ENCODE results near the gene RECK.
A peak's percentile ranks its signal among the peaks of the same experiment; 100 is the strongest.

RECK gene

DNA sequence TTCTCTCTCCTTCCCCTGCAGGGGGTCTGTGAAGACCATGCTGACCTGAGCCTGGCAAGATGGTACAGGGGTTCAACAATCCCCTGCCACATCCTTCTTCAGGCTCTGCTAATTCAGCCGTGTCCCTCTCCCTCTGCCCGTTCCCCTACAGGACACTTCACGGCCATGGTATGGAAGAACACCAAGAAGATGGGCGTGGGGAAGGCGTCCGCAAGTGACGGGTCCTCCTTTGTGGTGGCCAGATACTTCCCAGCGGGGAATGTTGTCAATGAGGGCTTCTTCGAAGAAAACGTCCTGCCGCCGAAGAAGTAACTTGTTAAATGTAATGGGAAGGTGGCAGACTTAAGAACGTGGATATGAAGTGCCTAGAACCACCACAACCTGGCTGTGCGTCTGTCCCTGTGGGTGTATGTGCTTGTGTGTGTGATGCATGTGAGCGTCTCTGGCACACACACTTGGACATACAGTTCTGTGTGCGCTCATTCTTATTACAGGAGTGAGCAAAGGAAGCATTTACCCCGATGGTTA lies 125.6 kb downstream of the RECK start:
- no peak for DNase-seq

DNA sequence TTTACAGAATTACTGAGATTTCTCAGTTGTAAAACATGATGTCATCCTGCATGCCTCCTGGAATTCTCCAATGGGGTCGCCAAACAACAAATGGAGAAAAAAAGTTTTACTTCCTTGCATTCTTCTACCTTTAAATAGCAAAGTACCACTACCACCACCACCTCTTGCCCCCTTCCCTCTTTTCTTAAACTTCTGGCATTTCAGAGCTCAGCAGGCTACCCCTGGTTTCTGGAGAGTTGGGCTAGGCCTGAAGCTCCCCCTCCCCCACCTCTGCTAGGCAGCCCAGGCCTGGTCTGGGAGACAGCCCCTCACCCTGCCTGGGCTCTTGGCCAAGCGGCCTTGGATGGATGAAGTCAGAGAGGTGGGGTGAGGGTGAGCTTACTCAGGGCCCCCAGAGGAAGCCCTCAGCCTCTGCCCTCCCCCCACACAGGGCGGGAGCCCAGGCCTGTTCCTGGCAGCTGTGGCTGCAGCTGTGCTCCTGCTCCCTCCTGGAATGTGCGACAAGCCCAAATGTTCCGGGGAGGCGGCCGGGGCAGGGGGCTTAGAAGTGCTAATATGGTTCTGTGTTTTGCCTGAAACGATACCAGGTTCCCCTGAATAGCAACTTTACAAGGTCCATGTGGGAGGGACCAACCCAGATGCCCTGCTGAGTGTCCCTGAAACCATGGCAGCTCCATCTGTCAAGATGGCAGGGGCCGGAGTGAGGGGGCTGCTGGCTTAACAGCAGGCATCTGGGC lies 126.5 kb downstream of the RECK start:
- DNase-seq: no peak

DNA sequence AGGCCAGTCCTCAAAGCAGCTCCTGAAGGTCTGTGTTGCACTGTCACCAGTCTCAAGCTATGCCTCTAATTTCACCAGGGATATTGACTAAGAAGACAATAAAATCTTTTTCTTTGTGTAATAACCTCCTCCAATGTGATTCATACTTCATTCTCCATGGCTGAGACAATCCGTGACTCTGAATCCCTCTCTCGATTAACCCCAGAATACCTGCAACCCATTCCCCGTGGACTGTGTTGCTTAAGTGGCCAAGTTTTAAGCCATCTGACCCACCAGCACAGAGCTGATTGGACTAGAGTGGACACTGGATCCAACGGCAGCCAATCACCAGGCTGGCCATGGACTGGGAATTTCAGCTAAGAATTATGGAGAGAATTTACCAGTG lies 127.1 kb downstream of the RECK start:
- DNase-seq: no peak

DNA sequence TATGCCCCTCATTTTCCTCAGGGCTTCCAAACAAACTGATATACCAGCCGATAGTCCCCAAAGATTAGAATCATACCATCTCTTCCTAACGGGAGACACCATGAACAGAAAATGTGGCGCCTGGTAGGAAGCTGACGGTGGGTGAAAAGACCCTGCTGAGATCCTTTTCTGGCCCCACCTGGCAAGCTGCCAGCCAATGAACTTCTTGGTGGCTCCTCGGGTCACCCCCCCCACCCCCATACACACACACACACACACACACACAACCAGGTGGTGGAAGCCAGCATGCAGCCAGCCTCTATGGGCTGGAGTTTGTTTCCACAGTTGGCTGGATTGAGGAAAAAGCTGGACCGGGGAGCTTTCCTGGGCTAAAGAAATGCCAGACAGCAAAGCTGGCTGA lies 127.7 kb downstream of the RECK start:
- no peak for DNase-seq

DNA sequence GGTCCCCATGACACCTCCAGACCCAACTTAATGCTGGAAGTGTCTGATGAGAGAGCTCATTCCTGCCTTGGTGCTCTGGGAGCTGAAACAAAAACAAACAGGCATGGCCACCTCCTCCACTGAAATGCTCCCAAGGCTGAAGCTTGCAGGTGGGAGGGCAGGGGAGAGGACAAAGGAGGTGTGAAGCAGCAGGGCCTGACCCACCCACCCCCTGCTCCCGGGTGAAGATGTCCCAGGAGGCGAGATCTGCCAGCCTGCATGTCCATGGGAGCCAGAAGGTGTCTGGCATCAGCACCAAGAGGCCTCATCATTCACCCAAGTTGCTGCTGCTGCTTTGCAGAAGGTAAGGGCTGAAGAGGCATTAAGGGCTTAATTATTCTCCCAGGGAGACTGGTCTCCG lies 128.3 kb downstream of the RECK start:
- DNase-seq: no peak

DNA sequence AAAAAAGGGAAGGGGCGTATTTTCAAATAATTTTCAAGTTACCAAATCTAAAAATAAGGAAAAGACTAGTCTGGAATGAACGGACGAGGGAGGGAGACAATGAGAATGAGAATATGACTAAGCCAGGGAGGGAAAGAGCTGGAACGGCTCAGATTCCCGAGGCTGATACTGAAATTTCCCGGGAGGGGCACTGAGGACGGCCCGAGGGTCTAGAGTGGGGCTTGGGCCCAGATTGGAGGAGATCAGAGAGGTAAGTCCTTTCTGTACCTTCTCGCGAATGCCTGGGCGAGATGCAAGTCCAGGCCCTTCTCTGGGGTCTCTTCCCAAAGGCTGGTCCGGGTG lies 129.1 kb downstream of the RECK start:
- no peak for DNase-seq

DNA sequence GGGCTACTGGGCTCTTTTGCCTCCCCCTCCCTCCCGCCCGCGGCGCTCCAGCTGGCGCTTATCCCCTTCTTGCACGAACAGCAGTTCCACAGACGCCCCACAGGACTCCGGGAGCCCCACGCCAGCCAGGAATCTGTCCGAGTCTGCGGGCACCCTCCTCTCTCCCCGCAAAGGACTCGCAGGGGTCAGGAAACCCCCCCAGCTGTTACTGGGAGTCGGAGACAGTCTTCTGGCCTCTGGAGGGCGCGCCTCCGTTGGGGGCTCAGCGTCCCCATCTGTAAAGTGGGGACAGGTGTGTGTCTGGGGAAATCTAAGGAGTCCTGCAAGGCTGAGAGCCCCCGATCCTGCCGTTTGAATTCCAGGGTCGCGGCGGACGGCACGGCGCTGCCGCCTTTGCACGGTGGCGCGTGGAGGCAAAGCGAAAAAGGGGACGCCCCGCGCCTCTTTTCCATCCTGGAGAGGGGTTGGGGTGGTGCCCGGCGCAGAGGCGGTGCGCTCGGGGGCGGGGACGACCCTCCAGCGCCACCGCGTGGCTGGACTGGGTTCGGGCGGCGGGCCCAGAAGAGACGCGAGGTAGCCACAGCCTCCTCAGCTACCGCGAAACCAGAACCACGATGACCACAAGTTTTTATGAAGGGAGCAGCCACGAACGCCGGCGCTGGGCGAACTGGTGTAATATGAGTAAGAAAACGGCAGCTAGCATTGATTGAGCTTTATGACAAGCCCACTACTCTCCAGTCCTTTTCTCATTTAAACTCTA lies 129.6 kb downstream of the RECK start:
- peak; percentile 77 for DNase-seq

DNA sequence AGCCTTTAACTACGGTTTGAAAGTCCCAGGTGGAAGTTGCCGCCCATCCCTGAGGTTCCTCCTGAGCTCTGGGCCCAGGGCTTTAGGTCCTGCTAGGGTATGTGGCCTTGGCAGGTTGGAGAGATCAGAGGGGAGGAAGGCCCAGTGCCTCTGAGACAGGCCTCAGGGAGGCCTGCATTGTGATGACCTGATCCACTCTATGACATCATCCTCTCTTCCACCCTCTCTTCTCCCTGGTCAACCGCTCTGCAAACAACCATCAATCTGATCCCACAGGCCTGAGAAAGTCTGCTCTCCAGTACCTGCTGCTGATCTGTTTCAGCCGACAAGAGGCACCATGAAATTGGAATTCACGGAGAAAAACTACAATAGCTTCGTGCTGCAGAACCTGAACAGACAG lies 132.5 kb downstream of the RECK start, which contains the start of gene CCIN:
TSS of gene CCIN (plus strand) at position 223 of the 400 bp plus-strand sequence. CDS start at position 338, 115 bp downstream.
- no peak for DNase-seq

DNA sequence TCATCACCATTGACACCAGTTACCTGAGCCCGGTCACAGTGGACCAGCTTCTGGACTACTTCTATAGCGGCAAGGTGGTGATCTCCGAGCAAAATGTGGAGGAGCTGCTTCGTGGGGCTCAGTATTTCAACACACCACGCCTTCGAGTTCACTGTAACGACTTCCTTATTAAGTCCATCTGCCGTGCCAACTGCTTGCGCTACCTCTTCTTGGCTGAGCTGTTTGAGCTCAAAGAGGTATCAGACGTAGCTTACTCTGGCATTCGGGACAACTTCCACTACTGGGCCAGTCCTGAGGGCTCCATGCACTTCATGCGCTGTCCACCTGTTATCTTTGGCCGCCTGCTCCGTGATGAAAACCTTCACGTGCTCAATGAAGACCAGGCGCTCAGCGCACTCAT lies 133.0 kb downstream of the RECK start:
- no peak for DNase-seq

DNA sequence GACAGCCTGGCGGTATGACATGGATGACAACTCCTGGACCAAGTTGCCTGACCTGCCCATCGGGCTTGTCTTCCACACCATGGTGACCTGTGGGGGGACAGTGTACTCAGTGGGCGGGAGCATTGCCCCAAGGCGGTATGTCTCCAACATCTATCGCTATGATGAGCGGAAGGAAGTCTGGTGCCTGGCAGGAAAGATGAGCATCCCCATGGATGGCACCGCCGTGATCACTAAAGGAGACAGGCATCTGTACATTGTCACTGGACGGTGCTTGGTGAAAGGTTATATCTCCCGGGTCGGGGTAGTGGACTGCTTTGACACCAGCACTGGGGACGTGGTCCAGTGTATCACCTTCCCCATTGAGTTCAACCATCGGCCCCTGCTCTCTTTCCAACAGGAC lies 133.8 kb downstream of the RECK start:
- DNase-seq: no peak

DNA sequence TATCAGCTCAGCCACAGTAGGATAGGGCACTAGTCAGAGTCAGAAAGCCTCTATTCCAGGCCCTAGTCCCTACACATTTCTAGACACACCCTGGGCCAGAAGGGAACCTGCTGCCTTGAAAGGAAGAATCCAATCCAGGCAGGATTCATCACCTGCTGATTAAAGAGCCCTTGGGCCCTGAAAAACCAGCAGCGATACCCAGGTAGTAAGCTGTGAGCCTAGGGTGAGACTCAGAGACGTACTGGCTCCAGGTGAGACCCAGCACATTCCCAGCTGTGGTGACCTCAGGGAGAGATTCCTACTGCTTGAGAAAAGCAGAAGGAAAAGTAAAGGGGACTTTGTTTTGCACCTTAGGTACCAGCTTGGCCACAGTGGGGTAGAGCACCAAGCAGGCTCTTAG lies 137.1 kb downstream of the RECK start:
- DNase-seq: no peak
